DMS79 treated with DMSO at 0.1 percent for 48 hours (cell line): ENCODE data around the gene MKNK2.

ENCODE experiments used
- DNase-seq: peaks from one replicate; lab custom pipeline; 2025; lab: John Stamatoyannopoulos, UW

Gene MKNK2

DNA sequence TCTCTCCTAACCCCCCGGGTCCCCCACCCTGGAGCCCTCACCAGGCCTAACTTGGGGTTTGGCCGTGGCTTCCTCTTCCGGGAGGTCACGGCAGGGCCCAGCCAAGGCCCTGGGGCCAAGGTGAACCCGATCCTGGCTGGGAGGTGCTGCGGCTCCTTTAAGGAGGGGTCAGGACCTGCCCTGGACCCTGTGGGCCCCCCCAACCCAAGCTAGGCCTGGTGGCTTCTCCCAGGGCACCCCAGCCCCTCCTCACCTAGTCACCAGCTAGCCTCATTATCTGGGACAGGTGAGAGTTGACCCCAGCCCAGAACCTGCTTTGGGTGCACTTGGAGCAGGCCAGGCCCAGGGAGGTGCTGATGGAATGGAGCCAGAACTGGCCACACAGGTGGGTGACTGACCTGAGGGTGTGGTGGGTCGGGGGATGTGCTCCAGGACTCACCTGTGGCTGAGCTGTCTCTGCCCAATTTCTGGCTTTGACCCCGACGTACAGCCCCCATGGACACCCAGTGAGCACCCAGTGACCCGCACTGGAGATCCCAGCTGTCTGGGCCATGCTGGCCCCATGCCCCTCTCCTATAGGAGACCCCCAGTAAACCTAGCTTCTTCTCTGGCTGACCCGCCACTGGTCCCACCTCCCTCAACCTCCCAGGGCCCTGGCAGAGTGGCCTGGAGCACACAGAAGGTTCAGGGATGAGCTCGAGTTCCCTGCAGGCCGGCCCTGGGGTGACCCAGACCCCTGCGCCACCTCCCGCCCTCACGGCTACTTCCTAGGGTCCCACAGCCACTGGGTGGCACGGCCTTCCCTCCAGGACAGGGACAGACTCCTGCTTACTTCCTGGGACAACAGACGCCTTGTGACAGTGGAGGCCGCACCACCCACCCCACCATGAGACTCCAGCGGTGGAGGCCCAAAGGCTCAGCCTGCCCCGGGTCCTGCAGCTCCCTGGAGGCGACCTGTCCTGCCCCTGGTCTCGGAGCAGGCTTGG lies 6.7 kb upstream of the MKNK2 start:
- DNase-seq: no peak

DNA sequence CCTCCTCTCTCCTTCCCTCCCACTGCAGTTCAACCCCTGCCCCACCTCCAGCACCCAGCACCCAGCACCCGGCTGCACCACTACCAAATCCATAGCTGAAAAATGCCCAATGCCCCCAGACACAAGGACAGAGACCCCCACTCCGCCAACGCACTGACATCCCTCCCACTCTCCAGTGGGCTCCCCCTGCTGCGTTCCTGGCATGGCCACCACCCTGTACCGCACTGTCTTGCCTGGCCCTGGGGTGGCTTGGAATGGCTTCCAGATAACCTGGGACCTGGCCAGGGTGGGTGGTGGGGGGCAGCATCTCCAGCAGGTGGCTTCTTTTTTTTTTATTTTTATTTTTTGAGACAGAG lies 5.8 kb upstream of the MKNK2 start:
- no peak for DNase-seq

DNA sequence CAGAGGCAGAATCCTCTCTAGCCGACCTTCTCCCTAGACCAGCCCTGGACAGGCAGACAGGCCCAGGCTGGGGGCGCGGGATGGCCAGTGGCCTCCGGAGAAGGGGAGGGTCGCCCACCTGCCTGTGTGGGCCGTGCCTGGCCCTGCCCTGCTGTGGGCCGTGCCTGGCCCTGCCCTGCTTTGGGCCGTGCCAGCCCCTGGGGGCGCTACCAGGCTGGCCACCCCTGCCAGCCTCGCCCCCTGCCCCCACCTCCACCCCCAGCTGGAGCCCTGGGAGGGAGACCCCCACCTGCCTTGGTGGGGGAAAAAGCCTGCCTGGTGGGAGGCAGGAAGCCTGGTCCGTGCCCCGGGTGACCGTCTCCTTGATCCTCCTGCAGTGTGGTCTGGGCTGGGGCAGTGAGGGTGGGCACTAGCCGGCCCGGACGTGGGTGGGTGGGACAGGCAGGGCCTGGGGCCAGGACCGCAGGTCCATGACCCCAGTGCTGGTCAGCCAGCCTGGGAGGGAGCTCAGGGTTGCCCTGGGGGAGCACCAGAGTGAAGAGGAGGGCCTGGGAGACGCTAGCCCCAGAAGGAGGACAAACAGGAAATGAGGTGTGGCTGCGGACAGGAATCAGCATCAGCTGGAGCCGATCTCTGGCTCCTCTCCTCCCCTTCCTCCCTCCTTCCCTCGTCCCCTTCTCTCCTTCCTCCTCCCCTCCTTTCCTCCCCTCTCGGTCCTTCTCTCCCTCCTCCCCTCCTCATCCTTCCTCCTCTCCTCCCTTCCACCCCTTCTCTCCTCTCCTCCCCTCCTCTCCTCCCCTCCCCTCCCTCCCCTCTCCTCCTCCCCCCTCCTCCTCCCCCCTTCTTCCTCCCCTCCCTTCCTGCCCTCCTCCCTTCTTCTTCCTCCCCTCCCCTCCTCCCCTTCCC lies 5.1 kb upstream of the MKNK2 start:
- no peak for DNase-seq

DNA sequence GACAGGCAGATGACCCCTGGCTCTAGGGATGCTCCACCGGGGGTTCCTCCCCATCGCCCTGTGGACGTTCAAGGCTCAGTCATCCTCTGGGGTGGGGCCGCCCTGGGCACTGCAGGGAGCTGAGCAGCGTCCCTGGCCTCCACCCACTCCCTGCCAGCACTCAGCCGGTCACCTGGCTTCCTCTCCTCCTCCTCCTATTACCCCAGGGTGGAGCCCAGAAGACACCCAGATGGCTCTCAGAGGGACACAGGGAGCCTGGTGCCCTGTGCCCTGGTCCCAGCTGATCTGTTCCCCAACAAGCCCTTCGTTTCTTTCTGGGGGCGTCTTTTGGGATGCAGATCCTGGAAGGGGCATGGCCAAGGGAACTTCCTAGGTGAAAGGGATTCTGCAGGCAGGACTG lies 3.7 kb upstream of the MKNK2 start:
- DNase-seq: no peak

DNA sequence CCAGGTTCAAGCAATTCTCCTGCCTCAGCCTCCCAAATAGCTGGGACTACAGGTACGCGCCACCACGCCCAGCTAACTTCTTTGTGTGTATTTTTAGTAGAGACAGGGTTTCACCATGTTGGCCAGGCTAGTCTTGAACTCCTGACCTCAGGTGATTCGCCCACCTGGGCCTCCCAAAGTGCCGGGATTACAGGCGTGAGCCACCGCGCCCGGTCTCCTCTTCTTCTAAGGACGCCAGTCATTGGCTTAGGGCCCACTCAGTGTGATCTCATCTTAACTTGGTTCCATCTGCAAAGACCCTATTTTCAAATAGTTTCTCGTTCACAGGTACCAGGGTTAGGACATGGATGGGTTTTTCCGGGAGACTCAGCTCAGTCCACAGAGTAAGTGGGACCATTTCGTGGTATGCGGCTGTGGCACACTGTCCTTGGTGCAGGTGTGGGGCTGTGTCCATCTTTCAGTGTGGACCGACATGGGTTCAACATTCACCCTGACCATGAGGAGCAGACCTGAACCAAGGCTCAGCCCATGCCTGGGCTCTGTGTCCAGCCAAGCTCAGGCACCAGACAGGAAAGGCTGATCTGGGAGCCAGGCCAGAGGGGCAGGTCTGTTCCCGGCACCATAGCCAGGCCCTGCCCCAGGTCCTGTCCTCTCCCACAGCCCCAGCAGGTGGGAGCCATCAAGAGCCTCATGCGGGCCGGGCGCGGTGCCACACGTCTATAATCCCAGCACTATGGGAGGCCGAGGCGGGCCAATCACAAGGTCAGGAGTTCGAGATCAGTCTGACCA lies 2.8 kb upstream of the MKNK2 start:
- DNase-seq: no peak

DNA sequence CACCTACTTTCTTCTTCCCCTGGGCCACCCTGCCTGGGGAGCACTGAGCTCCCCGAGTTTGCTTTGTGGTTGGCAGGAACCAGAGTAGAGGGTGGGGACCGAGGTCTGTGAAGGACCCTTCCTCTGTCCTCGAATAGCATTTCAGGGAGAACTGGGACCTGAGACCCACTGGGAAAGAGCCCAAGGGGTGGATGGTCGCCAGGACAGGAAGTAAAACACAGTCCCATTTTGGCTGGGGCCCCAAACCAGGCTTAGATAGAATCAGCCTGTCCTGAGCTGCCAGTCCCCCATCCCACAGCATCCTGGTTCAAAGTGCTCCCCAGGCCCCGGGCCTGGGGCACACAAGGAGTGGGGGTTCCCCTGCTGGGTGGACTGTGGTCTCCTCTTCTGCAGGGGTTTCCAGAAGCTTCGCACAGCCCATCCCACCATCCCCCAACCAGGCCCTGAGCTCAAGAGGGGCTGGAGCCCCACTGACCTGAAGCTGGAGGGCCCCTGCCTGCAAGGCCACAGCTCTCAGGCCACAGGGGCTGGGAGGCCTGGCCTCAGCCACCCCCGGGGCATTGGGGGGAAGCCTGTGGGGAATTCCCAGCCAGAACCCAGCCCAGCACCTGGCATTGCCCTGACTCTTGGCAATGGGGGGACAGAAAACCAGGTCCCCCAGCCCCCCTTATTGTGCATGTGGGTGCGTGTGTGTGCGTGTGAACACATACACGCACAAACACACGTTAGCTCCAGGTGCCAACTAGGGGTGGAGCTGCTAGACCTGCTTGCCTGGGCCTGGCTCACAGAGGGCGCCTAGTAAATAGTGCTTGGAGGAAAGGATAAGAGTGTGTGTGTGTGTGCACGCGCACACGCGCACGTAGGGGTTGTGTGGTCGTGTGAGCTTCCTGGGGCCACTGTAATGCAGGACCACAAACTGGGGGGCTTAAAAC lies 995 bp upstream of the MKNK2 start:
- DNase-seq: no peak

DNA sequence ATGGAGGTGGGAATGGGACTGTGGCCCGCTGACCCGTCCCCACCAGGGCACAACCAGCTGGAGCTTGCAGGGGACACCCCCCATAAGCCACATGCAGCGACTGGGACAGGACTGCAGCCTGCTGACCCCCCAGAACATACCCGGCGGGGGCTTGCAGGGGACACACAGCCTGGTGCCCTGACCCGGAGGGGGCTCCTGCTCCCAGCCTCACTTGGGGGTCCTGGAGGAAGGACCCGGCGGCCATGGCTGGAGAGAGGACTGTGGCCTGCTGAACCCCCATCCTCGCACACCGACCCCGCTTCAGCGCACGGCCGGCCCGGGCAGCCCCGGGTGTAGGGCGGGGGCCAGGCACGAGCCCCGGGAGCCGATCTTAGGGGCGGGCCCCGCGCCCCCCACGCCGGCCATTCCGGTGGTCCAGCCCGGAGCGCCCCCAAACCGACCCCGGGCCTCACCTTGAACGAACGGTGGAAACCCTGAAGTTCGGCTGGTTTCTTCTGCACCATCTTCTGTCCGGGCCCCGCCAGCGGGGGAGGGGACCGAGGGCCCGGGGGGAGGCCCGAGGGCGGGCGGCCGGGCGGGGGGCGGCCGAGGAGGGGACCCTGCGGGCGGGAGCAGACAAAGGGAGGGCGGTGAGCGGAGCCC lies 574 bp downstream of the MKNK2 start:
- DNase-seq: no peak

DNA sequence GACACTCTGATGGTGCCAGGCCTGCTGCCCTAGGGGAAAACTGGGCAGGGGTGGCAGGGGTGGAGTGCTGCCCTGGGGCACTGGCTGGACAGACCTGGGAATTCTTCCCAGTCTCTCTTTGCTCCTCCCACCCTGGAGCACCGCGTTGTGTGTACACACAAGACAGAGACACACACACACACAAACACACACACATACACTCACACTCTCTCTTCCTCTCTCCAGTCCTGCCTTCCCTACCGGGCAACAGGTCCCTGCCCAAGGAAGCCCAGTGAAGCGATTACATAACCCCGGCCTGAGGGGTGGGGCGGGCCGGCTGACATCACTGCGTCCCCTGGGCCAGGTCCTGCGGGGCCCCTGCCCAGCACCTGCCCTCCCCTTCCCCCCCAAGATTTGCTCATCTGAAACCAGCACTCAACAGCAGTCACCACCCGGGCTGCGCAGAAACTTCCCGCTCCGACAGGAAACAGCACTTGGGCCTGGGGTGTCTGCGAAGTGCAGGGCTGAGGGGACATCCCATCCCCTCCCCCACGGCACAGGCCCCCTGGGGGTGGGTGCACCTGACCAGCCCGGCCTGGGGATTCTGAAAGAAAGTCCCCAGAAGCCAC lies 1.2 kb downstream of the MKNK2 start:
- DNase-seq: peak; percentile 42

DNA sequence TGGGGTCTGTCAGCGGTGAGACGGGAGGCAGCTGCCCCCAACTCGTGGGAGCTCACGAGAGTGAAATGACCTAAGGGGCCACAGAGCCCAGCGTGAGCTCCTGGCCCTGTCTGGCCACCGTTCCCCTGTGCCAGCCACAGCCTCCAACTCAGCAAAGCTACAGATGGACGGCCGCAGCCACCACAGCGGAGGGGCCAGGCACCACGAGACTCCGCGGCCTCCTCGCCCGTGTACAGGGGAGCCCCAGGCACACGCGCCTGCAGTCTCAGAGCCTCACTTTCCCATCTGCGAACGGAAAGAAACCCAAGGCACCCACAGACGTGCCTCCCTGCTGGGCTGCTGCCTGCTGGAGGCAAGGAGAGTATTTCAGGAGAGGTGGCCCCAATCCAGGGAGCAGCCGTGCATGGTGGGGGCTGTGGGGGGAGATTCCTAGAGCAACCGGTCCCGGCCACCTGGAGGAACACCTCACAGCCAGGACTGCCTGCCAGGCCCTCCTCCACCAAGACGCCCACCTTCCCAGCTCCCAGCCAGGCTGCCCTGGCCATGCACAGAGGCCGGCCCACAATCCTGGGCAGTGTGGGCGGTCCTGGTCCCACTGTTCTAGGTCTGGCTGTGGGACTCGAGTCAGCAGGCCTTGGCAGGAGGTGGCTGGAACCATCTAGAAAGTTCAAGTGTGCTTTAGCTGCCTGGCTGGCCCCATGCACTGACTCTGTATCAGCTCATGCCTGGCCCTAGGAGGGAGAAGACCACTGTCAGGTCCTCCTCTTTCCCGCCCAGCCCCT lies 1.9 kb downstream of the MKNK2 start:
- DNase-seq: no peak

DNA sequence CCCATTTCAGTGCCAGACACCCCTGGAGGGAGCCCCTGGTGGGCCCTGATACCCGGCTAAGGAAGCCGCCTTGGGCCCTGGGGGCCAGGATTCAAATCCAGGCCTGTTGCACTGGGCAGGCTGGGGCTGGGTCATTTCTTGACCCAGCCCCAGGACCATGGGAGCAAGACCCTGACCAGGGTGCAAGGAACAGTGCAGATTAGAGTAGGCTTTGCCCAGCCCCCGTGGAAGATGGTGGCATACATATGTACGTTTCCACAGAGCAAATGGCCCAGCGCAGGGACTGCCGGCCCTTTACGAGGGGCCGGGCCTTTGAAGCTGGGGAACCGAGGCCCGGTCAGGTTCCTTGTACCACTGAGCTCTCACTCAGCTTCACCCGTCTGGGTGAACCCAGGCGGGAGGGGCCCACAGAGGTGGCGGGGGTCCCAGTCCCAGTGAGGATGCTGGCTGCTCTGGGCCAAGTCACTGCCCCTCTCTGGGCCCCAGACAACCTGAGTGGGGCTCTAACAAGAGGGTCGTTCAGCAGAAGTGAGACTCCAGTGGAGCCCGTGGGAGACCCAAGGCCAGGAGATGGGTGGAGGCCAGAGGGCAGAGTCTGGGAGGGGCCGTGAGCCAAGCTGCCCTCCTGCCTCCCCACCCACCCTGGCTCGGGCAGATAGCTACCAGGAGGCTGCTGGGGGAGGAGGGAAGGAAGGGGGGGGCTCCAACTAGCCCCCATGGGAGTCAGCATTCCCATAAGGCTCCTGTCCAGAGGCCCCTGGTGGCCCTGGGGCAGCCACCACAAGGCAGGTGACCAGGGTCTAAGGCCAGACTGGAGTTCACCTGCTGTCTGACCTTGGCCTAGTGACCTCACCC lies 2.7 kb downstream of the MKNK2 start:
- no peak for DNase-seq

DNA sequence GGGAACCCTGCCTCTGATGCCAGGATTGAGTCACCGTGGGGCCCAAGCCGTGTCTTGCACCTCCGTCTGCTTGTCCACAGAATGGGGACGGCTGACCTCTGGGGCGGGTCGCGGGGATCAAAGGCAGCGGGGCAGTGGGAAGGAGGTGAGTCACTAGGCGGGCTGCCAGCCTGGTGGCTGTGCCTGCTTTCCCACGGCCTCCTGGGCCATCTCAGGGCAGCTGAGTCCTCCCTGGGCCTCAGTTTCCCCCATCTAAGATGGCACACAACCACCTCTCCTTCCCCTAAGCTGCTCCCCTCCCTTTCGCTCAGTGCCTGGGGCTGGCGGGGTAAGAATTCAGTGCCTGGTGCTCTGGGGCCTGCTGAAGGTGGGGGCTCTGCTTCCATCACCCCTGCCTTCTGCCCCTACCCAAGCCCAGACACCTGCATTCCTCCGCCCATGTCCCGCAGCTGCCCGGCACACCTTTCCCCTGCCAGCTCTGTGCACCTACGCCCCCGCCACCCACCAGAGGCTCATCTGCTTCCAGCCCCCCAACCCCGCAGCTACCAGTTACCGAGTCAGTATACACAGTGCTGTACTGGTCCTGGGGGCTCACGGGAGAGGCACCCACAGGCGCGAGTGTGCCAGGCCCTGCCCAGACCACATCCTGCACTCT lies 3.5 kb downstream of the MKNK2 start:
- DNase-seq: no peak

DNA sequence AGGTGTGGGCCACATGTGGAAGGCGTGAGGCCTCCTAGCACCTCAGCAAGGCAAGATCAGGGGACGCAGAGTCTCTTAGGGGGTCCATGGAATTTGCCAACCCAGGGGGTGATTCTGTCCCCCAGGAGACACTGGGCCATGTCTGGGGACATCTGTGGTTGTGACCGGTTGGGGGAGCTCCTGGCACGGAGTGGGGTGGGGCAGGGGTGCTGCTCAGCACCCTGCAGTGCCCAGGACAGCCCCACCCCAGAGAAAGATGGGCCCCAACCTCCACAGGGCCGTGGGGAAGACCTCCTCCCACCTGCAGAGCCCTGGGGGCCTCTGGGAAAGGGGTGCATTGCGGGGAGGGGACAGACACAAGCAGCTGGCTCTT lies 4.0 kb downstream of the MKNK2 start:
- DNase-seq: no peak

DNA sequence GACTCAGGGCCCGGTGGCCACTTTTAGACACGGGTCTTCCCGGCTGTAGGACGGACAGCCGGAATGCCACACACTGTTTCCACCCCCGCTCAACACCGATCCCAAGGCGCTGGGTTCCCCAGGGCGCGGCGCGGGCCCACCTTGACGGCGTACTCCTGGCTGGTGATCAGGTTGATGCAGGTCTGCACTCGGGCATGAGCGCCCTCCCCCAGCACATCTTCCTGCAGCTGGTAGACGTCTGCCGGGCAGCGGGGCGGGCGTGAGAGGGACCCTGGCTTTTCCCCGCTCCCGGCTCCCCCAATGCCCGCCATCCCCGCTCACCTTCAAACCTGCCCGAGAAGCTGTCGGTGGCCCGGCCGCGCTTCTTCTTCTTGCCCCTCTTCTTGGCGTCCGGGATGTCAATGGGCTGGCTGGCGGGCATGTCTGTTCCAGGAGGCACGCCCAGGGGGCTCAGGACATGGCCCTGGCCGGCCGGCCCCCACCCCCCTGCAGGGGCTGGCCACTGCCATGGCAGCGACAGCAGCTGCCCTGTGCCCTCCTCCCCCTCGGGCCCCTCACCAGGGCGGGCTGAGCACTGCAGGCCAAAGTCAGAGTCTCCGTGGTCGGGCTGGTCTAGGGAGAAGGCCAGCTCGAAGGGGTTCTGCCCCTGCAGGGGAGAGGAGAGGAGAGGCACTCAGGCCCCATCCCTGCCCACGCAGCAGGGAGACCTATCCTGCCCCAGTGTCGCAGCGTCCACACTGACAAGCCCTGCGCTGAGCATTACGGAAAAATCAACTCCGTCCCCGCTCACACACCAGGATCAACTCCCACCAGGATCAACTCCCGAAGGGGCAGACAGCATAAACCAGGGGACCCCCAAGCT lies 4.8 kb downstream of the MKNK2 start:
- DNase-seq: no peak

DNA sequence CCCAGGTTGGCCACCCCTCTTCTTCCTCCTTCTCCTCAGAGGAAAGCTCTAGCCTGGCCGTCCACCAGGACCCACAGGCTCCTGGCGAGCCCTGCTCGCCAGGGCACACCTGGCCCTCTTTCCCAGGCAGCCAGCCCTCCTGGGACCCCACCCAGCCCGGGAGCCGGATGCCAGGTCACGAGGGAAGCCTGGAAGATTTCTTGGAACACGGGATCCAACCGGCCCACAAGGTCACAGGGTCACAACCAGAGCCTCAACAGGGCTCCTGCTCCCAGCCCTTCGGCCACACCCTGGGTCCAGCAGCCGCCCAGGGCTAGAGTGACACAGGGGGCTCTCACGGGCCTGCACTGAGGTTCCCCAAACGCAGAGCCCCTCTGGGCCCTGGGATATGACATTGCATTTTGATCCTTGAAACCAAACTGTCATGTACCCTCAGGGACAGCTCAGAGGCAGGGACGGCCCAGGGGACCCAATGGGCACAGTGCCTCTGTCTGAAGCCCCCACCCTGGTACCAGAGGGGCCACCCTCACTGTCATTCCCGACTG lies 5.5 kb downstream of the MKNK2 start:
- no peak for DNase-seq

DNA sequence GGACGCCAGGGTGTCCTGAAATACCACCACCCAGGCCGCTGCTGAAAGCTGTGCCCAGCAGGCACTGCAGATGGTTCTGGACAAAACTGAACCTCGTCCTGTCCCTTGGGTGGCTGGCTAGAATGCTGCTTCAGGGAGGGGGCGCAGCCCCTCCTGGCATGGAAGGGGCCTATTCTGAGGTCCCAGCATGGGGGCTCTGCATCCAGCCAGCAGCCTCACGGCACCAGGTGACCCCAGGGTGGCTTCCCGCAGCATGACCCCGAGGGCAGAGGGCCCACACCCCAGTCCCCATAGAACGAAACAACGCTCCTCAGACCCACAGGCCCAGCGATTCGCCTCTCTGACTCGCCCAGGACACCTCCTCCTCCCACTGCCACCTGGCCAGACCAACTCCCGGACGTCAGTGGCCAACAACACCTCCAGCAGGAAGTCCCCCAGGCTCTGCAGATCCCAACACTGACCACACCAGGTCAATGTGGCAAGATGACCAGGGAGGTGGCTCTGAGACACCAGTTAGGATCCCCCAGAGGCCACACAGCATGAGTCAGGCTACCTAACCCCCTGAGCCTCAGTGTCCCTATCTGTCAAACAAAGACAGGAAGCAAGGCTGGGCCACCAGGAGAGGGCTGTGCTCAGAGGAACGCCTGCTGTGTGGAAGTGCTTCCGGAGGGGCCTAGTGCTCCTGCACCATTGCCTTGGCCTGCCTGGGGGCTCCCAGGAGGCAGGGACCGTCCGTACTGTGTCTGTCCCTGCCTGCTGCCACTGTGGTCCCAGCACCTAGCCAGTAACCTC lies 6.1 kb downstream of the MKNK2 start:
- no peak for DNase-seq
